ENCODE results near the gene TGOLN2.
"Not testable (repeated sequence)": the region's sequence is repeated elsewhere in the genome, so short reads cannot be mapped to it uniquely, and the experiment has no call there.

- TF ChIP-seq SP1, TARDBP, FOXK2 (IDR thresholded peaks at IDR 0.05): not testable (repeated sequence)
Observed at GRCh38 chr2:85362653-85363387, 35.0 kb upstream of the TGOLN2 start.
